Neural progenitor cell (in vitro differentiated cells): Measurements from ENCODE around the gene RBM11.

ENCODE experiments used
- CTCF ChIP-seq: fragments of 200-600 bp; sonication (generic); IDR thresholded peaks from 2 replicates; pipeline ENCODE4 v1.5.1; 2017; ENCODE audit warnings: antibody characterized with exemption, mild to moderate bottlenecking
- EZH2 ChIP-seq: fragments of 200-600 bp; sonication (generic); IDR thresholded peaks from 2 replicates; pipeline ENCODE4 v1.6.1; 2017; ENCODE audit warnings: antibody characterized with exemption, mild to moderate bottlenecking, moderate library complexity
- EZH2phosphoT487 ChIP-seq: fragments of 200-600 bp; sonication (generic); IDR thresholded peaks from 2 replicates; pipeline ENCODE4 v1.6.1; 2017; ENCODE audit warnings: antibody characterized with exemption

GRCh38 chr21:14265023-14265422 lies 49.1 kb downstream of the RBM11 start:
- TF ChIP-seq EZH2 (no peak), CTCF (no peak), EZH2phosphoT487 (no peak)
